ENCODE results near the gene AP1AR.
A peak's percentile ranks its signal among the peaks of the same experiment; 100 is the strongest.

The AP1AR gene

DNA sequence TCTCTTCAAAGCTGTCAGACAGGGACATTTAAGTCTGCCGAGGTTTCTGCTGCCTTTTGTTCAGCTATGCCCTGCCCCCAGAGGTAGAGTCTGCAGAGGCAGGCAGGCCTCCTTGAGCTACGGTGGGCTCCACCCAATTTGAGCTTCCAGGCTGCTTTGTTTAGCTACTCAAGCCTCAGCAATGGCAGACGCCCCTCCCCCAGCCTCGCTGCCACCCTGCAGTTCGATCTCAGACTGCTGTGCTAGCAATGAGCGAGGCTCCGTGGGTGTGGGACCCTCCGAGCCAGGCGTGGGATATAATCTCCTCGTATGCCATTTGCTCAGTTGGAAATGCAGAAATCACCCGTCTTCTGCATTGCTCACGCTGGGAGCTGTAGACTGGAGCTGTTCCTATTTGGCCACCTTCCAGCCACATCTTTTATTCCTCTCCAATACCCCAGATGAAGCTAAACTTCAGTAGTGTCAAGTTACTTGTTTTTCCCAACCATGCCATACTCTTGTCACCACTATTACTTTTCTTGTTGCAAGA is 77.7 kb downstream of the AP1AR start:
- DNase-seq = peak in 16 of 56 donors; percentile 4 to 49 (median 12)

DNA sequence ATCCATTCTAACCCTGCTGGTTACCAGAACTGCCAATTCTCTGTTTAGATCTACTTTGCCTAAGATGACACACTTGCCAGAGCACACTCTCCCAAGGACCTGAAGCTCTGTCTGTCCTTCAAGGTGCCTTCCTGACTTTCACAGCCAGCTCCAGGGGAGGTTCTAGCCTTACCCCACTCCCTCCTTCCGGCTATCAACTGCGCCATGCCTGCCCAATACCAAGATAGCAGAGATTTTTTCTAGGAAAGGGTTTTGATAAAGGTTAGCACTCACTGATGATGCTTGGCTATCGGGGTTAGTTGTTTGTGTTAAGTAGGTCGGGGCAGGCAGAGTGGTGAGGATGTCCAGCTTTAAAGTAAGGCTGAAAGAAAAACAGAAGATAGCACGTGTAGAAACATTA is 79.9 kb downstream of the AP1AR start:
- no peak for DNase-seq

DNA sequence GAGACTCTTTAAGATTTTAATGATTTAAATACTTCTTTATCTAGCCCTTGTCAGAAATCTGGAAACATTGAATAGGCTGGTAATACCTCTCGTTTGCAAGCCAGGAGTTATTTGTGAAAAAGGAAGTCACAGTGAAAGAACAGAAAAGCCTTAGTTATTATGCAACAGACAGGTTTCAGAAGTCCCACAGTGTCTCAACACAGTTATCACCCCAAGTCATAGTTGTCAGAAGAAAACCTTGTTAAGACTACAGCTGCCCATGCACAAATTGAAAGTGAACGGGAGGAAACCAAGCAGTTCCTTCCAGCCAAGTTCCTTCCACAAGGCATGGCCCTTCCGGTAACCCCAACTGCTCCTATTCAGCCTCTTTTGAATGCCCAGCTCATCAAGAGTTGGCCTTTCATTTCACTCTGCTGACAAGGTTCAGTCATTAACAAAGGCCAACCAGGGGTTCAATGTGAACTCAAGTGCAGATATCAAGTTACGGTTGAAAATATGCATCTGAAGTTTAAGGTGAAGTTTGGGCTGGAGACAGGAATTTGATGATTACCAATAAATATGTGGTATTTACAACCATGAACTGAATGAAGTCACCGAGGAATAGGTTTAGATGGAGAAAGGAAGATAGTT is 81.1 kb downstream of the AP1AR start:
- DNase-seq = no peak

DNA sequence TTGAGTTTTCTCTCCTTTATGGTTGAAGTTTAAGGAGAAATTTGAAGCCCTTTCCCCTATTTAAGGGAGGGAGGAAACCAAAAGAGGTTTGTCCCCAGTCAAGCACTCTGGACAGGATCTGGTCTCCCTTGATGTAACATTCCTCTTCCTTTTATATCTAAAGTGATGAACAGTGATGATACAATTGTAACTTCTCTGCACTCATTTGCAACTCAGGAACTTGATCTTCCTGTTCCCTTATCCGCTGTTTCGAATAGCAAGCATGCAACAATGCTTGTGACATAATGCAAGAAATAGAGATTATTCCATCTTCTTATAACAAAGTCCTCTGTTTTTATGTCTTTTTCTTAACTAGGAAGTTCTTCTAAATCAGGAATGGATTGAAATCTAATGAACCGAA is 83.9 kb downstream of the AP1AR start:
- no peak for DNase-seq

DNA sequence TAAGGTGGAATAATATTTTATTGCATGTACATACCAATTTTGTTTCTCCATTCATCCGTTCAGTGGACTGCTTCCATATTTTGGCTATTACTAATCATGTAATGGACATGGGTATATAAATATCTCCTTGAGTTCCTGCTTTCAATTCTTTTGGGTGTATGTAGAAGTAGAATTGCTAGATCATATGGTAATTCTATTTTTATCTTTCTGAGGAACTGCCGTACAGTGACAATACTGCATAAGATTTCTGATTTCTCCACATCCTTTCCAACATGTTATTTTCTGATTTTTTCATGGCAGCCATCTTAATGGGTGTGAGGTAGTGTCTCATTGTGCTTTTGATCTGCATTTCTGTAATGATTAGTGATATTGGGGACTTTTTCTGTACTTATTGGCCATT is 84.8 kb downstream of the AP1AR start:
- DNase-seq = no peak

DNA sequence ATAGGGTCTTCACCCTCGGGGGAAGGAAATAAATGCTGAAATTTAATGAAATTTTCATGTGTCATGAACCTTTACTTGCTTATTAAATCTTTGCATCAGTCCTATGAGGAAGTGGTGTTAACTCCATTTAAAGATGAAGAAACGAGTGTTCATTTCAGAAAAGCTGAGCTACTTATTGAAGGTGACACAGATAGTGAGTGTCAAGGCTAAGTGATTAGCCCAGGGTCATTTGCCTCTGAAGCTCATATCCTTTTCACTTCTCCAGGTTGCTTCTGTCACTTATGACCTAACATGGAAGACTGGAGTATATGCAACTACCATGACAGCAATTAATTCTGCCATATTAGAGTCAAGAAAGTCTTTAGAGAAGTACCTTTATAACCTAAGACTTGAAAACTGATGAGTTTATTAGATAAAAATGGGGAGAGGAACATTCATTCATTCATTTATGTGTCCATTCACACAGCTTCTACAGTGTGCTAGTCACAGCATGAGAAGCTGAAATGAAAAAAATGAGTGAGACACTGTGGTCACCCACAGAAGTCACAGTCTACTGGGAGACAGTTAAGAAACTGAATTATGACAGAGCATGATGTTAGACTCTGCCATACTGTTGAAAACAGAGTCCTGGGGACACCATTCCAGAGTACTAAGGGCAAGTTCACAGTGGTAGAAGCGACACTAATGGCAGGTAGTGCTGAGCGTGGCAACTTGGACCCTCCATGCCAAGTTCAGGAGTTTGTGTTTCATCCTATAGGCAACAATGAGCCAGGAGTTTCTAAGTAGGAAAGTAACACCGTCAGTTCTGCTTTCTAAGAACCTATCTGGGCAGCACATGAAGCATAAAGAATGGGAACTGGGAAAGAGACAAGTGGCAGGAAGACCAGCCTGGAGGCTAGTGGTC is 86.9 kb downstream of the AP1AR start:
- no peak for DNase-seq
